Stimulated activated CD8-positive, alpha-beta memory T cell treated with anti-CD3 and anti-CD28 coated beads, Interleukin-7, amount 100 ng/mL, for 48 hours (primary cell): ENCODE data around the gene PGLYRP2.
"Not testable (repeated sequence)": the region's sequence is repeated elsewhere in the genome, so short reads cannot be mapped to it uniquely, and the experiment has no call there.

ENCODE experiments used
- DNase-seq, 2 donors: peaks; one replicate each; pipeline ENCODE4 v3.0.0-alpha.2; 2020; ENCODE audit warnings: low read depth in 1 of 2; ENCODE audit errors: extremely low read depth in 1 of 2

Gene PGLYRP2

GRCh38 chr19:15488489-15489226 is 9.4 kb upstream of the PGLYRP2 start:
- DNase-seq: no peak

GRCh38 chr19:15487038-15487437 is 7.7 kb upstream of the PGLYRP2 start:
- DNase-seq: no peak

GRCh38 chr19:15485768-15486167 is 6.5 kb upstream of the PGLYRP2 start:
- not testable (repeated sequence) for DNase-seq

- DNase-seq: not testable (repeated sequence)
Measured at GRCh38 chr19:15480996-15481395, 1.7 kb upstream of the PGLYRP2 start.

- no peak for DNase-seq
Measured at GRCh38 chr19:15476325-15476724, 3.0 kb downstream of the PGLYRP2 start.

- DNase-seq: no peak
Measured at GRCh38 chr19:15475611-15476010, 3.7 kb downstream of the PGLYRP2 start.

GRCh38 chr19:15475169-15475568 is 4.1 kb downstream of the PGLYRP2 start:
- DNase-seq: no peak

GRCh38 chr19:15473821-15474220 is 5.5 kb downstream of the PGLYRP2 start:
- DNase-seq: not testable (repeated sequence)

- no peak for DNase-seq
Measured at GRCh38 chr19:15471639-15472101, 7.6 kb downstream of the PGLYRP2 start.

GRCh38 chr19:15469513-15470297 is 9.6 kb downstream of the PGLYRP2 start:
- DNase-seq: no peak

GRCh38 chr19:15468675-15469512 is 10.4 kb downstream of the PGLYRP2 start:
- no peak for DNase-seq

GRCh38 chr19:15467734-15468214 is 11.5 kb downstream of the PGLYRP2 start:
- no peak for DNase-seq

- DNase-seq: peak in 1 of 2 donors; percentile 67
Measured at GRCh38 chr19:15466851-15467733, 12.2 kb downstream of the PGLYRP2 start.

- DNase-seq: peak in 1 of 2 donors; percentile 67
Measured at GRCh38 chr19:15464394-15465385, 14.6 kb downstream of the PGLYRP2 start, which contains the start of gene RASAL3. Gene RASAL3 (minus strand): TSS chr19:15464544. CDS start chr19:15464358, 186 bp downstream.

- DNase-seq: peak; percentile 63 to 72
Measured at GRCh38 chr19:15463861-15464371, 15.4 kb downstream of the PGLYRP2 start.

GRCh38 chr19:15461694-15462093 is 17.6 kb downstream of the PGLYRP2 start:
- DNase-seq: no peak

GRCh38 chr19:15457701-15458484 is 21.4 kb downstream of the PGLYRP2 start:
- DNase-seq: no peak
